Measurements from ENCODE around the gene PYGO1.
A peak's percentile ranks its signal among the peaks of the same experiment; 100 is the strongest.

PYGO1 gene

GRCh38 chr15:55527150-55527549 lies 61.0 kb downstream of the PYGO1 start:
- peaks cover 30% of the 10 kb centered on the region for H3K36me3 ChIP-seq (ENCODE audit: insufficient read depth, low read length)
- peaks cover 26% of the 10 kb centered on the region for H3K9me3 ChIP-seq (ENCODE audit: low read length)
- H3K27ac ChIP-seq (ENCODE audit: low read depth, low read length, poor library complexity, severe bottlenecking): peak overlapping the region; percentile 64
- H3K4me2 ChIP-seq (ENCODE audit: low read length): 0 out of 2 replicates have a peak overlapping the region, but pooled peaks have one; percentile 9
- no peak overlapping the region for H3K4me3 ChIP-seq (ENCODE audit: low read depth, low read length, poor library complexity, severe bottlenecking)
- H3F3A ChIP-seq (ENCODE audit: insufficient read depth, low read length): peaks cover 6% of the 10 kb centered on the region; the same call in 1 of the 2 replicates
- H3K9ac ChIP-seq (ENCODE audit: low read length): peak overlapping the region; percentile 22; the same call in 1 of the 2 replicates
- H3K9me2 ChIP-seq (ENCODE audit: low read depth, low read length): no peaks in the 10 kb centered on the region
- H3K27me3 ChIP-seq (ENCODE audit: insufficient read depth, low read length): no peaks in the 10 kb centered on the region
- H2AFZ ChIP-seq (ENCODE audit: low read length): no peak overlapping the region
- no peak for TF ChIP-seq CTCF (IDR thresholded peaks at IDR 0.05; ENCODE audit: low read length)
- no peak for TF ChIP-seq EZH2 (IDR thresholded peaks at IDR 0.05; ENCODE audit: borderline replicate concordance, low read length)
- peaks cover 53% of the 10 kb centered on the region for H3K4me1 ChIP-seq (ENCODE audit: insufficient read depth, low read length, severe bottlenecking)
- H3K79me2 ChIP-seq (ENCODE audit: insufficient read depth, low read length): peaks cover 22% of the 10 kb centered on the region; the same call in 1 of the 2 replicates
- H4K20me1 ChIP-seq (ENCODE audit: insufficient read depth, low read length): no peaks in the 10 kb centered on the region

GRCh38 chr15:55526559-55527036 lies 61.5 kb downstream of the PYGO1 start:
- peak overlapping the region; percentile 22; the same call in 1 of the 2 replicates for H3K9ac ChIP-seq (ENCODE audit: low read length)
- H3K9me2 ChIP-seq (ENCODE audit: low read depth, low read length): no peaks in the 10 kb centered on the region
- H3K79me2 ChIP-seq (ENCODE audit: insufficient read depth, low read length): peaks cover 16% of the 10 kb centered on the region; the same call in 1 of the 2 replicates
- H3K9me3 ChIP-seq (ENCODE audit: low read length): peaks cover 26% of the 10 kb centered on the region
- H3K27me3 ChIP-seq (ENCODE audit: insufficient read depth, low read length): no peaks in the 10 kb centered on the region
- H4K20me1 ChIP-seq (ENCODE audit: insufficient read depth, low read length): no peaks in the 10 kb centered on the region
- H2AFZ ChIP-seq (ENCODE audit: low read length): no peak overlapping the region
- H3K4me1 ChIP-seq (ENCODE audit: insufficient read depth, low read length, severe bottlenecking): peaks cover 47% of the 10 kb centered on the region
- no peak overlapping the region for H3K4me3 ChIP-seq (ENCODE audit: low read depth, low read length, poor library complexity, severe bottlenecking)
- TF ChIP-seq EZH2 (IDR thresholded peaks at IDR 0.05; ENCODE audit: borderline replicate concordance, low read length) (no peak), CTCF (IDR thresholded peaks at IDR 0.05; ENCODE audit: low read length) (peak; percentile 60)
- H3K4me2 ChIP-seq (ENCODE audit: low read length): peak overlapping the region; percentile 9; the same call in 1 of the 2 replicates
- peak overlapping the region; percentile 64 for H3K27ac ChIP-seq (ENCODE audit: low read depth, low read length, poor library complexity, severe bottlenecking)
- peaks cover 30% of the 10 kb centered on the region for H3K36me3 ChIP-seq (ENCODE audit: insufficient read depth, low read length)
- H3F3A ChIP-seq (ENCODE audit: insufficient read depth, low read length): peaks cover 6% of the 10 kb centered on the region; the same call in 1 of the 2 replicates

GRCh38 chr15:55522742-55523450 lies 65.2 kb downstream of the PYGO1 start:
- TF ChIP-seq CTCF (IDR thresholded peaks at IDR 0.05; ENCODE audit: low read length) (no peak), EZH2 (IDR thresholded peaks at IDR 0.05; ENCODE audit: borderline replicate concordance, low read length) (no peak)
- H3K9ac ChIP-seq (ENCODE audit: low read length): no peak overlapping the region
- peaks cover 30% of the 10 kb centered on the region for H3K9me3 ChIP-seq (ENCODE audit: low read length)
- H3K36me3 ChIP-seq (ENCODE audit: insufficient read depth, low read length): peaks cover 23% of the 10 kb centered on the region
- H4K20me1 ChIP-seq (ENCODE audit: insufficient read depth, low read length): no peaks in the 10 kb centered on the region
- H3K27ac ChIP-seq (ENCODE audit: low read depth, low read length, poor library complexity, severe bottlenecking): no peak overlapping the region
- H2AFZ ChIP-seq (ENCODE audit: low read length): no peak overlapping the region
- H3K27me3 ChIP-seq (ENCODE audit: insufficient read depth, low read length): no peaks in the 10 kb centered on the region
- no peak overlapping the region for H3K4me3 ChIP-seq (ENCODE audit: low read depth, low read length, poor library complexity, severe bottlenecking)
- H3K4me1 ChIP-seq (ENCODE audit: insufficient read depth, low read length, severe bottlenecking): peaks cover 24% of the 10 kb centered on the region
- no peaks in the 10 kb centered on the region for H3F3A ChIP-seq (ENCODE audit: insufficient read depth, low read length)
- H3K4me2 ChIP-seq (ENCODE audit: low read length): no peak overlapping the region
- no peaks in the 10 kb centered on the region for H3K79me2 ChIP-seq (ENCODE audit: insufficient read depth, low read length)
- no peaks in the 10 kb centered on the region for H3K9me2 ChIP-seq (ENCODE audit: low read depth, low read length)

All from OCI-LY1 (cell line).